ENCODE results near the gene CHI3L1.

CHI3L1 gene

GRCh38 chr1:203176273-203177035 lies 10.1 kb downstream of the CHI3L1 start:
- TF ChIP-seq CTCF (IDR thresholded peaks at IDR 0.05; ENCODE audit: low read depth, low read length), result no peak
- DNase-seq (ENCODE audit: extremely low read depth, low read depth), result no peak

GRCh38 chr1:203175827-203176241 lies 10.7 kb downstream of the CHI3L1 start:
- no peak for DNase-seq (ENCODE audit: extremely low read depth, low read depth)
- no peak for TF ChIP-seq CTCF (IDR thresholded peaks at IDR 0.05; ENCODE audit: low read depth, low read length)

- no peak for DNase-seq (ENCODE audit: extremely low read depth, low read depth)
- TF ChIP-seq CTCF (IDR thresholded peaks at IDR 0.05; ENCODE audit: low read depth, low read length), result no peak
Observed at GRCh38 chr1:203175237-203175826, 11.2 kb downstream of the CHI3L1 start, which contains the start of gene MYBPH. Gene MYBPH, minus strand, starts transcription at chr1:203175826. Its CDS starts 71 bp downstream, at chr1:203175755.

- no peak for DNase-seq (ENCODE audit: extremely low read depth, low read depth)
- TF ChIP-seq CTCF (IDR thresholded peaks at IDR 0.05; ENCODE audit: low read depth, low read length), result no peak
Observed at GRCh38 chr1:203174324-203174985, 12.0 kb downstream of the CHI3L1 start.

- TF ChIP-seq CTCF (IDR thresholded peaks at IDR 0.05; ENCODE audit: low read depth, low read length), result no peak
- DNase-seq (ENCODE audit: extremely low read depth, low read depth), result no peak
Observed at GRCh38 chr1:203173566-203173965, 12.9 kb downstream of the CHI3L1 start.

- TF ChIP-seq CTCF (IDR thresholded peaks at IDR 0.05; ENCODE audit: low read depth, low read length), result no peak
- DNase-seq (ENCODE audit: extremely low read depth, low read depth), result no peak
Observed at GRCh38 chr1:203173011-203173555, 13.4 kb downstream of the CHI3L1 start.
